IMR-90 (cell line): ENCODE results near the gene HPSE2. TPM values are rescaled to one million over a fixed set of nuclear protein-coding genes. Genes with fewer than 3 reads are reported as not detected.

ENCODE experiments used
- ATAC-seq: fragments of 200-7000 bp; cut with Tn5 transposase; 2 replicates; pipeline ENCODE4 v1.9.1; 2020; ENCODE audit warnings: low read depth, mild to moderate bottlenecking, moderate library complexity
- BruUV-seq: library from RNA; stranded (reverse); fragments of 400-500 nt; replicated peaks from 2 replicates; lab custom pipeline; 2021; lab: Mats Ljungman, UMichigan
- CTCF ChIA-PET: fragments of 300-600 bp; formaldehyde crosslinking; extraction: SDS; loops from one replicate; lab custom pipeline; 2021; ENCODE audit warnings: antibody characterized with exemption; lab: Yijun Ruan, JAX
- POLR2A ChIA-PET: fragments of 300-600 bp; sonication (Branson Sonifier 250); formaldehyde crosslinking; loops from one replicate; lab custom pipeline; 2022; ENCODE audit warnings: antibody characterized with exemption; ENCODE audit not compliant: unreplicated experiment; lab: Charles Lee
- DNase-seq: peaks from one replicate; pipeline ENCODE4 v3.0.0; 2013
- H2AFZ ChIP-seq: replicated peaks from 2 replicates; pipeline ENCODE3; 2013; ENCODE audit warnings: low read length, mild to moderate bottlenecking; ENCODE audit not compliant: poor library complexity
- H2AK5ac ChIP-seq: 2 replicates; pipeline ENCODE4 v1.6.1; 2013; ENCODE audit warnings: low read depth, low read length, inconsistent platforms
- H2AK9ac ChIP-seq: replicated peaks from 2 replicates; pipeline ENCODE3; 2013; ENCODE audit warnings: mild to moderate bottlenecking, low read depth, low read length, moderate library complexity; ENCODE audit not compliant: poor library complexity
- H2BK120ac ChIP-seq: 2 replicates; pipeline ENCODE4 v1.6.1; 2013; ENCODE audit warnings: low read depth, low read length, inconsistent platforms
- H2BK15ac ChIP-seq: 3 replicates; pipeline ENCODE4 v1.6.1; 2013; ENCODE audit warnings: low read depth, low read length, inconsistent platforms
- H2BK20ac ChIP-seq: 2 replicates; pipeline ENCODE4 v1.6.1; 2013; ENCODE audit warnings: low read depth, mild to moderate bottlenecking, inconsistent platforms, low read length, moderate library complexity
- H2BK5ac ChIP-seq: 2 replicates; pipeline ENCODE4 v1.6.1; 2013; ENCODE audit warnings: mild to moderate bottlenecking, low read depth, low read length, inconsistent platforms; ENCODE audit not compliant: poor library complexity, severe bottlenecking
- H3K14ac ChIP-seq: replicated peaks from 2 replicates; pipeline ENCODE4 v1.6.1; 2013; ENCODE audit warnings: low read depth, low read length, inconsistent platforms
- H3K18ac ChIP-seq: 2 replicates; pipeline ENCODE4 v1.6.1; 2013; ENCODE audit warnings: low read depth, low read length, control low read depth
- H3K23ac ChIP-seq: 2 replicates; pipeline ENCODE4 v1.6.1; 2013; ENCODE audit warnings: low read depth, low read length, inconsistent platforms
- H3K27ac ChIP-seq: 2 replicates; pipeline ENCODE4 v1.5.1; 2013; ENCODE audit warnings: mild to moderate bottlenecking, control low read depth, low read length; ENCODE audit not compliant: insufficient read depth
- H3K27me3 ChIP-seq: 2 replicates; pipeline ENCODE4 v1.6.1; 2013; ENCODE audit warnings: low read length; ENCODE audit not compliant: control insufficient read depth, insufficient read depth
- H3K36me3 ChIP-seq: 2 replicates; pipeline ENCODE4 v1.6.1; 2013; ENCODE audit warnings: low read length, mixed read lengths; ENCODE audit not compliant: control insufficient read depth, insufficient read depth
- H3K4ac ChIP-seq: 2 replicates; pipeline ENCODE4 v1.6.1; 2013; ENCODE audit warnings: low read depth, low read length, inconsistent platforms
- H3K4me1 ChIP-seq: 2 replicates; pipeline ENCODE4 v1.6.1; 2013; ENCODE audit warnings: low read length, mixed read lengths; ENCODE audit not compliant: control insufficient read depth, insufficient read depth
- H3K4me2 ChIP-seq: 2 replicates; pipeline ENCODE4 v1.6.1; 2013; ENCODE audit warnings: low read depth, mild to moderate bottlenecking, control low read depth, low read length, moderate library complexity
- H3K4me3 ChIP-seq: 2 replicates; pipeline ENCODE4 v1.5.1; 2013; ENCODE audit warnings: low read depth, mild to moderate bottlenecking, control low read depth, low read length, moderate library complexity; ENCODE audit not compliant: insufficient read depth
- H3K56ac ChIP-seq: 2 replicates; pipeline ENCODE4 v1.6.1; 2013; ENCODE audit warnings: low read length, inconsistent platforms; ENCODE audit not compliant: insufficient read depth; ENCODE audit errors: extremely low read depth
- H3K79me1 ChIP-seq, 2 experiments: 2 replicates each; pipeline ENCODE4 v1.6.1; 2013; ENCODE audit warnings: low read length in 2 of 2, inconsistent platforms in 1 of 2, low read depth in 1 of 2
- H3K9ac ChIP-seq: 2 replicates; pipeline ENCODE4 v1.6.1; 2013; ENCODE audit warnings: low read depth, low read length, control low read depth
- H3K9me1 ChIP-seq: 2 replicates; pipeline ENCODE4 v1.6.1; 2013; ENCODE audit warnings: low read length, inconsistent platforms; ENCODE audit not compliant: insufficient read depth
- H3K9me3 ChIP-seq: 2 replicates; pipeline ENCODE4 v1.6.1; 2013; ENCODE audit warnings: low read length; ENCODE audit not compliant: control insufficient read depth, insufficient read depth
- H4K20me1 ChIP-seq: 2 replicates; pipeline ENCODE4 v1.6.1; 2013; ENCODE audit warnings: low read length, inconsistent platforms; ENCODE audit not compliant: insufficient read depth
- H4K5ac ChIP-seq: 2 replicates; pipeline ENCODE4 v1.6.1; 2013; ENCODE audit warnings: mild to moderate bottlenecking, low read depth, low read length, control low read depth
- H4K8ac ChIP-seq, 2 experiments: 2 replicates each; pipeline ENCODE4 v1.6.1; 2013; ENCODE audit warnings: low read depth in 2 of 2, low read length in 2 of 2, control low read depth in 1 of 2, inconsistent platforms in 1 of 2
- H4K91ac ChIP-seq: 2 replicates; pipeline ENCODE4 v1.6.1; 2013; ENCODE audit warnings: low read depth, low read length, inconsistent platforms; ENCODE audit not compliant: insufficient read depth
- BHLHE40 ChIP-seq: fragments of 150-350 bp; IDR thresholded peaks from 2 replicates; pipeline ENCODE4 v1.6.1; 2016; ENCODE audit warnings: mild to moderate bottlenecking, low read depth, low read length
- CEBPB ChIP-seq: IDR thresholded peaks from 2 replicates; pipeline ENCODE4 v1.6.1; 2012; ENCODE audit warnings: low read depth, low read length, improper control_type of control experiment
- CHD1 ChIP-seq: IDR thresholded peaks from 2 replicates; pipeline ENCODE4 v1.6.1; 2012; ENCODE audit warnings: low read depth, low read length, improper control_type of control experiment
- CTCF ChIP-seq: conservative IDR thresholded peaks from 2 replicates; pipeline ENCODE4 v1.5.1; 2012; ENCODE audit warnings: mild to moderate bottlenecking, low read depth, low read length, improper control_type of control experiment
- ELK1 ChIP-seq: fragments of 150-350 bp; IDR thresholded peaks from 2 replicates; pipeline ENCODE4 v1.6.1; 2016; ENCODE audit warnings: low read depth, mild to moderate bottlenecking, low read length, moderate library complexity, borderline replicate concordance
- FOS ChIP-seq: fragments of 150-350 bp; IDR thresholded peaks from 2 replicates; pipeline ENCODE4 v1.6.1; 2016; ENCODE audit warnings: low read depth, low read length
- MAFK ChIP-seq: IDR thresholded peaks from 2 replicates; pipeline ENCODE4 v1.6.1; 2012; ENCODE audit warnings: low read depth, low read length, improper control_type of control experiment
- MAZ ChIP-seq: IDR thresholded peaks from 2 replicates; pipeline ENCODE4 v1.6.1; 2012; ENCODE audit warnings: low read depth, mild to moderate bottlenecking, low read length, improper control_type of control experiment, moderate library complexity, borderline replicate concordance
- MXI1 ChIP-seq: IDR thresholded peaks from 2 replicates; pipeline ENCODE4 v1.6.1; 2012; ENCODE audit warnings: low read depth, mild to moderate bottlenecking, low read length, moderate library complexity, borderline replicate concordance
- NFE2L2 ChIP-seq: fragments of 150-350 bp; IDR thresholded peaks from 2 replicates; pipeline ENCODE4 v1.6.1; 2016; ENCODE audit warnings: low read depth, mild to moderate bottlenecking, low read length
- POLR2A ChIP-seq: IDR thresholded peaks from 2 replicates; pipeline ENCODE4 v1.6.1; 2012; ENCODE audit warnings: mild to moderate bottlenecking, low read depth, low read length
- RAD21 ChIP-seq: IDR thresholded peaks from 2 replicates; pipeline ENCODE4 v1.6.1; 2012; ENCODE audit warnings: low read length, improper control_type of control experiment
- RCOR1 ChIP-seq: IDR thresholded peaks from 2 replicates; pipeline ENCODE4 v1.6.1; 2012; ENCODE audit warnings: mild to moderate bottlenecking, low read length, improper control_type of control experiment; ENCODE audit not compliant: insufficient replicate concordance
- RFX5 ChIP-seq: IDR thresholded peaks from 2 replicates; pipeline ENCODE4 v1.8.0; 2012; ENCODE audit warnings: low read depth, mild to moderate bottlenecking, low read length, moderate library complexity
- SMC3 ChIP-seq: fragments of 150-350 bp; IDR thresholded peaks from 2 replicates; pipeline ENCODE4 v1.6.1; 2016; ENCODE audit warnings: low read depth, mild to moderate bottlenecking, antibody characterized with exemption, low read length, moderate library complexity
- USF2 ChIP-seq: fragments of 150-350 bp; IDR thresholded peaks from 2 replicates; pipeline ENCODE4 v1.6.1; 2017; ENCODE audit warnings: mild to moderate bottlenecking, antibody characterized with exemption, low read length, low read depth
- dilution Hi-C: fragments of 300-500 bp; cut with HindIII; formaldehyde crosslinking; loops from one replicate; pipeline ENCODE4 v1.14.3; 2018; ENCODE audit warnings: low sequenced_read_pairs; ENCODE audit not compliant: unreplicated experiment
- in situ Hi-C: fragments of 300-500 bp; cut with MboI; formaldehyde crosslinking; loops from 3 replicates; pipeline ENCODE4 v1.14.3; 2019; ENCODE audit warnings: low sequenced_read_pairs, inconsistent platforms, mixed read lengths
- intact Hi-C: fragments of 100-400 bp; cut with micrococcal nuclease; formaldehyde crosslinking; loops from 2 replicates; pipeline ENCODE4 v1.10.0; 2022
- polyA plus RNA-seq, 3 experiments: library from polyadenylated mRNA; depleted of rRNA; stranded (reverse); fragments of >200 nt; gene quantifications; 2 replicates each; pipeline ENCODE4 v1.2.3, GENCODE V29; 2012; ENCODE audit warnings: low replicate concordance in 1 of 3
- total RNA-seq: library from RNA; depleted of rRNA; stranded (reverse); fragments of >200 nt; gene quantifications from 2 replicates; pipeline ENCODE4 v1.2.3, GENCODE V29; 2012

The HPSE2 gene
- total and polyA plus RNA-seq, 2 of the 4 experiments (the other 2 are of a cell fraction), result not detected

- H2AK9ac ChIP-seq, result no peak overlapping the region
- no peak overlapping the region for H3K4ac ChIP-seq
- no peak overlapping the region for H4K91ac ChIP-seq
- no peak overlapping the region for H4K5ac ChIP-seq
- no peaks in the 10 kb centered on the region for H3K36me3 ChIP-seq
- no peak overlapping the region for H2BK20ac ChIP-seq
- dilution Hi-C loops (no loop called here), in situ Hi-C loops (no loop called here), intact Hi-C loops (no loop called here)
- no peak for TF ChIP-seq RCOR1
- no peak for TF ChIP-seq ELK1
- no peak for TF ChIP-seq SMC3
- TF ChIP-seq MAFK, result no peak
- TF ChIP-seq POLR2A, result no peak
- TF ChIP-seq CTCF, result no peak
- no peak for TF ChIP-seq CEBPB
- no peak for TF ChIP-seq CHD1
- TF ChIP-seq RFX5, result no peak
- TF ChIP-seq MAZ, result no peak
- TF ChIP-seq RAD21, result no peak
- no peak for TF ChIP-seq BHLHE40
- TF ChIP-seq FOS, result no peak
- no peak for TF ChIP-seq NFE2L2
- no peak for TF ChIP-seq USF2
- TF ChIP-seq MXI1, result no peak
- no peak overlapping the region for H3K4me3 ChIP-seq
- H3K79me1 ChIP-seq, result no peaks in the 10 kb centered on the region
- H2AFZ ChIP-seq, result no peak overlapping the region
- H3K4me2 ChIP-seq, result no peak overlapping the region
- H4K8ac ChIP-seq, result no peak overlapping the region
- H3K9me1 ChIP-seq, result no peaks in the 10 kb centered on the region
- BruUV-seq, result no TSS peak
- no peak overlapping the region for H2AK5ac ChIP-seq
- H3K23ac ChIP-seq, result no peak overlapping the region
- H2BK120ac ChIP-seq, result no peak overlapping the region
- H3K56ac ChIP-seq, result no peak overlapping the region
- no peak overlapping the region for H2BK5ac ChIP-seq
- no peaks in the 10 kb centered on the region for H3K9me3 ChIP-seq
- CTCF ChIA-PET, result no interaction called here
- no peaks in the 10 kb centered on the region for H3K27me3 ChIP-seq
- H4K20me1 ChIP-seq, result no peaks in the 10 kb centered on the region
- no peak overlapping the region for H3K27ac ChIP-seq
- POLR2A ChIA-PET, result no interaction called here
- H2BK15ac ChIP-seq, result no peak overlapping the region
- H3K9ac ChIP-seq, result no peak overlapping the region
- ATAC-seq, result no peak
- DNase-seq, result no peak
- no peaks in the 10 kb centered on the region for H3K4me1 ChIP-seq
- H3K18ac ChIP-seq, result no peak overlapping the region
- no peak overlapping the region for H3K14ac ChIP-seq
Measured at GRCh38 chr10:98577578-98577977, 658.1 kb downstream of the HPSE2 start.
